ENCODE data around the gene KIF3A. TPM values are rescaled to one million over a fixed set of nuclear protein-coding genes. Genes with fewer than 3 reads are reported as not detected.

The KIF3A gene
- polyA plus RNA-seq, 1 donor from 2014 or later = 94.4 TPM

DNA sequence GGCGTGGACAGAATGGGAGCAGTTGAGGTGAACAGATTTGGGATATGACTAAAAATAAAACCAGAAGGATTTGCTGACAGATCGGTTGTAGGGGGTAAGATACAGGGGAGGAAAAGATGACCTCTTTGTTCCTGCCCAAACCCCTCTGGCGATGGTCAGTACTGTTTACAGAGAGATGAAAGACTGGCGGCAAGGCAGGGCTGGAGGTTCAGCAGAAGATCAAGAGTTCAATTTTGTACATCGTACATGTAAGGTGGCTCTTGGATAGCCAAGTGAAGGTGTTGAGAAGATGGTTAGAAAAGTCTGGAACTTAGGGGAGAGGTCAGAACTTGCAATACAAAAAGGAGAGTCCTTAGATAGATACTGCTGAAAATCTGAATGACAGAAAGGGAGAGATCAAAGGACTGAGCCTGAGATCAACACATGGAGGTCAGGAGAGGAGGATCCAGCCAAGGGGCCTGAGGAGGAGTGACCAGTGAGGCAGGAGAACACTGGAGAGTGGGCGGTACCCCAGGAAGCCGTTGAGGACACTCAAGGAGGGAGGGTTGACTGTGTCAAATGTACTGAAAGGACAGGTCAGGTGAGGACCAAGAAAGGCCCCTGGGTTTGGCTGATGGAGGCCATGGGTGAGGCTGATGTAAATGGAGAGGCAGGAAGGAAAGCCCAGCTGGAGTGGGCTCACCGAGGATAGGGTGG is 56.4 kb downstream of the KIF3A start:
- Histone ChIP-seq H3K9ac (ENCODE audit: low read length) (no peak overlapping the region), H3K4me3 (ENCODE audit: low read length) (no peak overlapping the region), H3K79me2 (replicated peaks; ENCODE audit: insufficient read depth, low read length) (no peaks in the 10 kb centered on the region), H3K9me3 (ENCODE audit: low read length) (no peaks in the 10 kb centered on the region), H3K27ac (ENCODE audit: low read length) (no peak overlapping the region), H3F3A (ENCODE audit: insufficient read depth, low read length, poor library complexity, severe bottlenecking) (no peaks in the 10 kb centered on the region), H3K36me3 (ENCODE audit: insufficient read depth, low read length) (no peaks in the 10 kb centered on the region), H3K4me2 (ENCODE audit: low read length) (no peak overlapping the region), H3K9me2 (ENCODE audit: insufficient read depth, low read length) (no peaks in the 10 kb centered on the region), H4K20me1 (ENCODE audit: insufficient read depth) (no peaks in the 10 kb centered on the region), H2AFZ (ENCODE audit: low read depth, low read length) (no peak overlapping the region), H3K27me3 (ENCODE audit: insufficient read depth, low read depth, low read length) (no peaks in the 10 kb centered on the region)
- TF ChIP-seq TAF1 (IDR thresholded peaks at IDR 0.05; ENCODE audit: low read depth) = no peak

DNA sequence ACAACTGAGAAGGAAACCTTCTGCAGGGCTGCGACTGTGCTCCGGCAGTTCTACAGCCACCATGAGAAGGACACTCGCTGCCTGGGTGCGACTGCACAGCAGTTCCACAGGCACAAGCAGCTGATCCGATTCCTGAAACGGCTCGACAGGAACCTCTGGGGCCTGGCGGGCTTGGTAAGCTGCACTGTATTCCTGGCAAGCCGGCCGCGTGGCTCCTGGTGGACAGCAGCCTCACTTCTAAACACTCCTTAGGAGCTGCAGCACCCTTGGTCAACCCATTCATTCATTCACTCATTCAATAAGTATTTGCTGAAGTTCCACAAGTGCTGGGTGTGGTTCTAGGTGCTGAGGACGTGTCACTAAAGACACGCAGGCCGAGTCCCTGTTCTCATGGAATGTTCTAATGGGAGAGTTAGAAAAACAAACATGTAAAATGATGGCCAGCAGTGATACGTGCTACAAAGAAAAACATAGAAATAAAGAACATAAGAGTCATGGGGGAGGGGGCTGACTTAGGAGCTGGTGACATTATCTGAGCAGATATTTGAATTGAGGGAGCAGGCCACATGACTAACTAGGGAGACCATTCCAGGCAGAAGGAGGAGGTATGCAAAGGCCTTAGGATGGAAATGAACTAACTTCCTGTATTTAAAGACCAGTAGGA is 57.5 kb downstream of the KIF3A start:
- H3K27ac ChIP-seq (ENCODE audit: low read length) = no peak overlapping the region

More for the DNA sequence above, 57.5 kb downstream of the KIF3A start:
- Histone ChIP-seq H2AFZ (ENCODE audit: low read depth, low read length) (no peak overlapping the region), H3K4me2 (ENCODE audit: low read length) (no peak overlapping the region), H3K9me2 (ENCODE audit: insufficient read depth, low read length) (no peaks in the 10 kb centered on the region), H3K9ac (ENCODE audit: low read length) (no peak overlapping the region), H3F3A (ENCODE audit: insufficient read depth, low read length, poor library complexity, severe bottlenecking) (no peaks in the 10 kb centered on the region), H3K27me3 (ENCODE audit: insufficient read depth, low read depth, low read length) (no peaks in the 10 kb centered on the region), H3K4me3 (ENCODE audit: low read length) (no peak overlapping the region), H4K20me1 (ENCODE audit: insufficient read depth) (no peaks in the 10 kb centered on the region), H3K79me2 (replicated peaks; ENCODE audit: insufficient read depth, low read length) (no peaks in the 10 kb centered on the region), H3K36me3 (ENCODE audit: insufficient read depth, low read length) (no peaks in the 10 kb centered on the region), H3K9me3 (ENCODE audit: low read length) (no peaks in the 10 kb centered on the region)
- TF ChIP-seq, protein P1, sequence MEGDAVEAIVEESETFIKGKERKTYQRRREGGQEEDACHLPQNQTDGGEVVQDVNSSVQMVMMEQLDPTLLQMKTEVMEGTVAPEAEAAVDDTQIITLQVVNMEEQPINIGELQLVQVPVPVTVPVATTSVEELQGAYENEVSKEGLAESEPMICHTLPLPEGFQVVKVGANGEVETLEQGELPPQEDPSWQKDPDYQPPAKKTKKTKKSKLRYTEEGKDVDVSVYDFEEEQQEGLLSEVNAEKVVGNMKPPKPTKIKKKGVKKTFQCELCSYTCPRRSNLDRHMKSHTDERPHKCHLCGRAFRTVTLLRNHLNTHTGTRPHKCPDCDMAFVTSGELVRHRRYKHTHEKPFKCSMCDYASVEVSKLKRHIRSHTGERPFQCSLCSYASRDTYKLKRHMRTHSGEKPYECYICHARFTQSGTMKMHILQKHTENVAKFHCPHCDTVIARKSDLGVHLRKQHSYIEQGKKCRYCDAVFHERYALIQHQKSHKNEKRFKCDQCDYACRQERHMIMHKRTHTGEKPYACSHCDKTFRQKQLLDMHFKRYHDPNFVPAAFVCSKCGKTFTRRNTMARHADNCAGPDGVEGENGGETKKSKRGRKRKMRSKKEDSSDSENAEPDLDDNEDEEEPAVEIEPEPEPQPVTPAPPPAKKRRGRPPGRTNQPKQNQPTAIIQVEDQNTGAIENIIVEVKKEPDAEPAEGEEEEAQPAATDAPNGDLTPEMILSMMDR (IDR thresholded peaks at IDR 0.05; ENCODE audit: poor library complexity, severe bottlenecking) = no peak
- TF ChIP-seq, protein P2, sequence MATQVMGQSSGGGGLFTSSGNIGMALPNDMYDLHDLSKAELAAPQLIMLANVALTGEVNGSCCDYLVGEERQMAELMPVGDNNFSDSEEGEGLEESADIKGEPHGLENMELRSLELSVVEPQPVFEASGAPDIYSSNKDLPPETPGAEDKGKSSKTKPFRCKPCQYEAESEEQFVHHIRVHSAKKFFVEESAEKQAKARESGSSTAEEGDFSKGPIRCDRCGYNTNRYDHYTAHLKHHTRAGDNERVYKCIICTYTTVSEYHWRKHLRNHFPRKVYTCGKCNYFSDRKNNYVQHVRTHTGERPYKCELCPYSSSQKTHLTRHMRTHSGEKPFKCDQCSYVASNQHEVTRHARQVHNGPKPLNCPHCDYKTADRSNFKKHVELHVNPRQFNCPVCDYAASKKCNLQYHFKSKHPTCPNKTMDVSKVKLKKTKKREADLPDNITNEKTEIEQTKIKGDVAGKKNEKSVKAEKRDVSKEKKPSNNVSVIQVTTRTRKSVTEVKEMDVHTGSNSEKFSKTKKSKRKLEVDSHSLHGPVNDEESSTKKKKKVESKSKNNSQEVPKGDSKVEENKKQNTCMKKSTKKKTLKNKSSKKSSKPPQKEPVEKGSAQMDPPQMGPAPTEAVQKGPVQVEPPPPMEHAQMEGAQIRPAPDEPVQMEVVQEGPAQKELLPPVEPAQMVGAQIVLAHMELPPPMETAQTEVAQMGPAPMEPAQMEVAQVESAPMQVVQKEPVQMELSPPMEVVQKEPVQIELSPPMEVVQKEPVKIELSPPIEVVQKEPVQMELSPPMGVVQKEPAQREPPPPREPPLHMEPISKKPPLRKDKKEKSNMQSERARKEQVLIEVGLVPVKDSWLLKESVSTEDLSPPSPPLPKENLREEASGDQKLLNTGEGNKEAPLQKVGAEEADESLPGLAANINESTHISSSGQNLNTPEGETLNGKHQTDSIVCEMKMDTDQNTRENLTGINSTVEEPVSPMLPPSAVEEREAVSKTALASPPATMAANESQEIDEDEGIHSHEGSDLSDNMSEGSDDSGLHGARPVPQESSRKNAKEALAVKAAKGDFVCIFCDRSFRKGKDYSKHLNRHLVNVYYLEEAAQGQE (IDR thresholded peaks at IDR 0.05; ENCODE audit: borderline replicate concordance) = no peak
- no peak for TF ChIP-seq EP300 (conservative IDR thresholded peaks at IDR 0.05; ENCODE audit: poor library complexity, severe bottlenecking)
- no peak for TF ChIP-seq EZH2 (IDR thresholded peaks at IDR 0.05; ENCODE audit: borderline replicate concordance, insufficient read depth, low read length, poor library complexity, severe bottlenecking)
- no peak for TF ChIP-seq MXI1 (conservative IDR thresholded peaks at IDR 0.05; ENCODE audit: poor library complexity, severe bottlenecking)
- no peak for TF ChIP-seq SMC3 (conservative IDR thresholded peaks at IDR 0.05; ENCODE audit: poor library complexity)
- TF ChIP-seq POLR2AphosphoS5 (IDR thresholded peaks at IDR 0.05) = no peak
- TF ChIP-seq RAD21 (conservative IDR thresholded peaks at IDR 0.05) = no peak

Measured in neural cell (in vitro differentiated cells).